OCI-LY1 (cell line): ENCODE measurements around the gene PIM1.

Source experiments
- CTCF ChIP-seq: fragments of 200-600 bp; sonication (generic), shearing (Covaris generic); IDR thresholded peaks from 2 replicates; pipeline ENCODE4 v1.5.1; 2017; ENCODE audit warnings: mild to moderate bottlenecking, antibody characterized with exemption, low read length, moderate library complexity, mixed read lengths
- EZH2 ChIP-seq: fragments of 200-600 bp; sonication (generic), shearing (Covaris generic); IDR thresholded peaks from 2 replicates; pipeline ENCODE4 v1.8.0; 2017; ENCODE audit warnings: borderline replicate concordance, mixed run types, mild to moderate bottlenecking, antibody characterized with exemption, low read length, moderate library complexity, mixed read lengths

GRCh38 chr6:37202788-37203491 lies 33.0 kb downstream of the PIM1 start:
- TF ChIP-seq CTCF (no peak), EZH2 (no peak)
